Mesenchymal stem cell (in vitro differentiated cells and primary cell): ENCODE results near the gene RFFL.
A peak's percentile ranks its signal among the peaks of the same experiment; 100 is the strongest.

Experiments used
- DNase-seq: peaks from one replicate; pipeline ENCODE4 v3.0.0-alpha.2; 2013
- H2AFZ ChIP-seq: one replicate; pipeline ENCODE4 v1.6.1; 2013; ENCODE audit warnings: low read depth, mild to moderate bottlenecking, control low read depth, inconsistent platforms, low read length, moderate library complexity
- H2AK5ac ChIP-seq: 2 replicates; pipeline ENCODE4 v1.6.1; 2013; ENCODE audit warnings: low read length, moderate library complexity, mild to moderate bottlenecking, inconsistent platforms; ENCODE audit not compliant: severe bottlenecking
- H2BK120ac ChIP-seq: one replicate; pipeline ENCODE4 v1.6.1; 2013; ENCODE audit warnings: low read depth, mild to moderate bottlenecking, inconsistent platforms, low read length, moderate library complexity
- H2BK12ac ChIP-seq, 2 experiments: one replicate each; pipeline ENCODE4 v1.6.1; 2013; ENCODE audit warnings: inconsistent platforms in 2 of 2, low read length in 2 of 2, mild to moderate bottlenecking in 2 of 2, moderate library complexity in 2 of 2, control low read depth in 1 of 2
- H2BK15ac ChIP-seq: one replicate; pipeline ENCODE4 v1.6.1; 2013; ENCODE audit warnings: mild to moderate bottlenecking, low read depth, inconsistent platforms; ENCODE audit not compliant: poor library complexity, severe bottlenecking
- H2BK5ac ChIP-seq: 2 replicates; pipeline ENCODE4 v1.6.1; 2013; ENCODE audit warnings: low read depth, mild to moderate bottlenecking, low read length, control low read depth, inconsistent platforms; ENCODE audit not compliant: poor library complexity, severe bottlenecking
- H3K14ac ChIP-seq, 2 experiments: one replicate each; pipeline ENCODE4 v1.6.1; 2013; ENCODE audit warnings: inconsistent platforms in 2 of 2, low read length in 2 of 2, control low read depth in 1 of 2, mild to moderate bottlenecking in 1 of 2, moderate library complexity in 1 of 2
- H3K18ac ChIP-seq, 2 experiments: one replicate each; pipeline ENCODE4 v1.6.1; 2013; ENCODE audit warnings: inconsistent platforms in 2 of 2, low read length in 2 of 2, control low read depth in 1 of 2, low read depth in 1 of 2, mild to moderate bottlenecking in 1 of 2
- H3K23ac ChIP-seq, 2 experiments: one replicate each; pipeline ENCODE4 v1.6.1; 2013; ENCODE audit warnings: inconsistent platforms in 2 of 2, low read length in 2 of 2, mild to moderate bottlenecking in 2 of 2, moderate library complexity in 2 of 2, control low read depth in 1 of 2
- H3K27ac ChIP-seq: 2 replicates; pipeline ENCODE4 v1.5.1; 2013; ENCODE audit warnings: mild to moderate bottlenecking, moderate library complexity, low read length, control low read depth, inconsistent platforms; ENCODE audit not compliant: poor library complexity, severe bottlenecking
- H3K27me3 ChIP-seq, 2 experiments: 2 replicates each; pipeline versions ENCODE4 v1.6.1 to v1.7.0; 2013; ENCODE audit warnings: low read length in 2 of 2, mild to moderate bottlenecking in 2 of 2, moderate library complexity in 2 of 2, control low read depth in 1 of 2, inconsistent platforms in 1 of 2; ENCODE audit not compliant: control insufficient read depth in 1 of 2, insufficient read depth in 1 of 2
- H3K36me3 ChIP-seq, 2 experiments: 2 replicates each; pipeline versions ENCODE4 v1.6.1 to v1.7.0; 2013; ENCODE audit warnings: low read length in 2 of 2, control low read depth in 1 of 2, inconsistent platforms in 1 of 2, low read depth in 1 of 2, mild to moderate bottlenecking in 1 of 2; ENCODE audit not compliant: insufficient read depth in 2 of 2, control insufficient read depth in 1 of 2
- H3K4ac ChIP-seq, 2 experiments: one replicate each; pipeline ENCODE4 v1.6.1; 2013; ENCODE audit warnings: inconsistent platforms in 2 of 2, low read length in 2 of 2, mild to moderate bottlenecking in 2 of 2, moderate library complexity in 2 of 2, control low read depth in 1 of 2, low read depth in 1 of 2
- H3K4me1 ChIP-seq: 2 replicates; pipeline ENCODE4 v1.6.1; 2013; ENCODE audit warnings: low read depth, low read length, control low read depth; ENCODE audit not compliant: control insufficient read depth, insufficient read depth
- H3K4me2 ChIP-seq: 2 replicates; pipeline ENCODE4 v1.6.1; 2013; ENCODE audit warnings: low read length, mild to moderate bottlenecking, inconsistent platforms; ENCODE audit not compliant: poor library complexity, severe bottlenecking
- H3K4me3 ChIP-seq, 2 experiments: 2 replicates each; pipeline versions ENCODE4 v1.5.1 to v1.7.0; 2013; ENCODE audit warnings: low read length in 2 of 2, mild to moderate bottlenecking in 2 of 2, control low read depth in 1 of 2, low read depth in 1 of 2; ENCODE audit not compliant: insufficient read depth in 1 of 2
- H3K79me1 ChIP-seq: replicated peaks from 2 replicates; pipeline ENCODE4 v1.6.1; 2013; ENCODE audit warnings: mild to moderate bottlenecking, control low read depth, low read length, inconsistent platforms; ENCODE audit not compliant: poor library complexity, severe bottlenecking
- H3K9ac ChIP-seq: 2 replicates; pipeline ENCODE4 v1.7.0; 2013; ENCODE audit warnings: mild to moderate bottlenecking, low read length, moderate library complexity
- H3K9me3 ChIP-seq: 2 replicates; pipeline ENCODE4 v1.7.0; 2013; ENCODE audit warnings: mild to moderate bottlenecking, low read length; ENCODE audit not compliant: control insufficient read depth
- H4K8ac ChIP-seq: one replicate; pipeline ENCODE4 v1.6.1; 2013; ENCODE audit warnings: inconsistent platforms, mild to moderate bottlenecking, low read length, moderate library complexity
- H4K91ac ChIP-seq: one replicate; pipeline ENCODE4 v1.6.1; 2013; ENCODE audit warnings: mild to moderate bottlenecking, low read length, inconsistent platforms
- WGBS: methylation state at CpG from one replicate; pipeline ENCODE4 v1.1.7; 2013; ENCODE audit warnings: mixed read lengths; 5-methylcytosine and 5-hydroxymethylcytosine counted together

Gene RFFL

GRCh38 chr17:35011671-35012216 lies 51.8 kb downstream of the RFFL start:
- Histone ChIP-seq H3K4me1 (peaks cover 1% of the 10 kb centered on the region), H3K27ac (no peak overlapping the region), H3K4ac (no peak overlapping the region), H2BK15ac (no peak overlapping the region), H3K23ac (peak overlapping the region in 1 of 2 experiments; percentile 37), H2BK12ac (no peak overlapping the region), H3K18ac (no peak overlapping the region), H3K36me3 (peaks cover 55 to 61% of the 10 kb centered on the region in 2 experiments), H2BK5ac (no peak overlapping the region), H4K8ac (no peak overlapping the region), H3K9me3 (no peaks in the 10 kb centered on the region), H3K79me1 (peaks cover 33% of the 10 kb centered on the region), H3K14ac (no peak overlapping the region), H3K4me3 (no peak overlapping the region), H4K91ac (no peak overlapping the region), H2BK120ac (no peak overlapping the region), H2AFZ (no peak overlapping the region), H2AK5ac (no peak overlapping the region), H3K27me3 (no peaks in the 10 kb centered on the region), H3K9ac (no peak overlapping the region), H3K4me2 (no peak overlapping the region)
- 92% methylated on average over 5 of the region's 5 CpGs for WGBS
- DNase-seq = no peak

GRCh38 chr17:35010093-35010492 lies 53.4 kb downstream of the RFFL start:
- Histone ChIP-seq H3K18ac (no peak overlapping the region), H2BK5ac (no peak overlapping the region), H3K14ac (no peak overlapping the region), H2BK12ac (no peak overlapping the region), H2BK120ac (no peak overlapping the region), H2AK5ac (no peak overlapping the region), H3K4me1 (peaks cover 1% of the 10 kb centered on the region), H3K4ac (no peak overlapping the region), H3K27ac (no peak overlapping the region), H3K9ac (no peak overlapping the region), H3K4me3 (no peak overlapping the region), H3K23ac (no peak overlapping the region), H4K91ac (no peak overlapping the region), H3K9me3 (no peaks in the 10 kb centered on the region), H3K27me3 (no peaks in the 10 kb centered on the region), H3K4me2 (no peak overlapping the region), H3K79me1 (peaks cover 28% of the 10 kb centered on the region), H3K36me3 (peaks cover 44 to 50% of the 10 kb centered on the region in 2 experiments), H2BK15ac (no peak overlapping the region), H2AFZ (no peak overlapping the region), H4K8ac (no peak overlapping the region)
- 92% methylated on average over 3 of the region's 3 CpGs for WGBS
- no peak for DNase-seq

- Histone ChIP-seq H2BK5ac (no peak overlapping the region), H3K4me2 (no peak overlapping the region), H3K9ac (no peak overlapping the region), H2AFZ (no peak overlapping the region), H2BK15ac (no peak overlapping the region), H3K27me3 (no peaks in the 10 kb centered on the region), H3K36me3 (peaks cover 41 to 55% of the 10 kb centered on the region in 2 experiments), H3K4ac (no peak overlapping the region), H3K9me3 (no peaks in the 10 kb centered on the region), H2BK120ac (no peak overlapping the region), H3K79me1 (peaks cover 27% of the 10 kb centered on the region), H3K23ac (no peak overlapping the region), H3K27ac (no peak overlapping the region), H3K4me1 (peaks cover 11% of the 10 kb centered on the region), H2AK5ac (no peak overlapping the region), H4K8ac (no peak overlapping the region), H4K91ac (no peak overlapping the region), H2BK12ac (no peak overlapping the region), H3K14ac (no peak overlapping the region), H3K4me3 (no peak overlapping the region), H3K18ac (no peak overlapping the region)
- WGBS = 53% methylated on average over 1 of the region's 1 CpG
- no peak for DNase-seq
Observed at GRCh38 chr17:35006961-35007360, 56.5 kb downstream of the RFFL start.

GRCh38 chr17:35006345-35006744 lies 57.2 kb downstream of the RFFL start:
- no peak for DNase-seq
- Histone ChIP-seq H3K27me3 (no peaks in the 10 kb centered on the region), H2AK5ac (no peak overlapping the region), H3K18ac (no peak overlapping the region), H3K4me2 (no peak overlapping the region), H3K9ac (no peak overlapping the region), H2BK5ac (no peak overlapping the region), H4K91ac (no peak overlapping the region), H2BK120ac (no peak overlapping the region), H2BK15ac (no peak overlapping the region), H2AFZ (no peak overlapping the region), H4K8ac (no peak overlapping the region), H3K4me3 (no peak overlapping the region), H3K4ac (no peak overlapping the region), H3K27ac (no peak overlapping the region), H3K9me3 (no peaks in the 10 kb centered on the region), H3K36me3 (peaks cover 40 to 53% of the 10 kb centered on the region in 2 experiments), H3K14ac (no peak overlapping the region), H3K23ac (no peak overlapping the region), H3K4me1 (peaks cover 11% of the 10 kb centered on the region), H3K79me1 (peaks cover 20% of the 10 kb centered on the region), H2BK12ac (no peak overlapping the region)
- 99% methylated on average over 4 of the region's 4 CpGs for WGBS
